Skeletal muscle satellite cell (primary cell): Measurements from ENCODE around the gene APOC3.
A peak's percentile ranks its signal among the peaks of the same experiment; 100 is the strongest.

Experiments used
- H3K27me3 ChIP-seq: 2 replicates; pipeline ENCODE4 v1.7.0; 2013; ENCODE audit warnings: low read length; ENCODE audit not compliant: control insufficient read depth, insufficient read depth
- H3K36me3 ChIP-seq: 2 replicates; pipeline ENCODE4 v1.7.0; 2013; ENCODE audit warnings: mild to moderate bottlenecking, control low read depth, low read length; ENCODE audit not compliant: insufficient read depth
- H3K4me1 ChIP-seq: 2 replicates; pipeline ENCODE4 v1.7.0; 2013; ENCODE audit warnings: low read length; ENCODE audit not compliant: control insufficient read depth, insufficient read depth
- H3K4me2 ChIP-seq: 2 replicates; pipeline ENCODE4 v1.7.0; 2013; ENCODE audit warnings: mild to moderate bottlenecking, low read length
- H3K4me3 ChIP-seq: 2 replicates; pipeline ENCODE4 v1.7.0; 2013; ENCODE audit warnings: low read length
- H3K9ac ChIP-seq: 2 replicates; pipeline ENCODE4 v1.7.0; 2013; ENCODE audit warnings: mild to moderate bottlenecking, low read depth, low read length, moderate library complexity
- H3K9me3 ChIP-seq: replicated peaks from 2 replicates; pipeline ENCODE4 v1.7.0; 2013; ENCODE audit warnings: mild to moderate bottlenecking, control low read depth, low read length

Gene APOC3

GRCh38 chr11:116857316-116857715 lies 27.6 kb downstream of the APOC3 start:
- H3K4me1 ChIP-seq: peaks cover 37% of the 10 kb centered on the region
- peaks cover 32% of the 10 kb centered on the region for H3K36me3 ChIP-seq
- H3K9ac ChIP-seq: no peak overlapping the region
- no peaks in the 10 kb centered on the region for H3K9me3 ChIP-seq
- no peak overlapping the region for H3K4me3 ChIP-seq
- H3K27me3 ChIP-seq: no peaks in the 10 kb centered on the region
- H3K4me2 ChIP-seq: no peak overlapping the region

- Histone ChIP-seq H3K4me3 (no peak overlapping the region), H3K4me1 (peaks cover 34% of the 10 kb centered on the region), H3K27me3 (no peaks in the 10 kb centered on the region), H3K9me3 (no peaks in the 10 kb centered on the region), H3K9ac (no peak overlapping the region), H3K4me2 (no peak overlapping the region), H3K36me3 (peaks cover 36% of the 10 kb centered on the region)
Measured at GRCh38 chr11:116857936-116858335, 28.2 kb downstream of the APOC3 start.

- H3K4me1 ChIP-seq: peaks cover 26% of the 10 kb centered on the region
- H3K4me3 ChIP-seq: no peak overlapping the region
- H3K36me3 ChIP-seq: peaks cover 44% of the 10 kb centered on the region
- H3K4me2 ChIP-seq: no peak overlapping the region
- H3K27me3 ChIP-seq: no peaks in the 10 kb centered on the region
- H3K9me3 ChIP-seq: no peaks in the 10 kb centered on the region
- H3K9ac ChIP-seq: no peak overlapping the region
Measured at GRCh38 chr11:116859175-116859574, 29.5 kb downstream of the APOC3 start.

GRCh38 chr11:116860303-116860702 lies 30.6 kb downstream of the APOC3 start:
- no peaks in the 10 kb centered on the region for H3K27me3 ChIP-seq
- H3K9ac ChIP-seq: no peak overlapping the region
- no peaks in the 10 kb centered on the region for H3K9me3 ChIP-seq
- peaks cover 45% of the 10 kb centered on the region for H3K36me3 ChIP-seq
- peaks cover 33% of the 10 kb centered on the region for H3K4me1 ChIP-seq
- no peak overlapping the region for H3K4me3 ChIP-seq
- H3K4me2 ChIP-seq: no peak overlapping the region

GRCh38 chr11:116861539-116861938 lies 31.8 kb downstream of the APOC3 start:
- Histone ChIP-seq H3K27me3 (no peaks in the 10 kb centered on the region), H3K4me2 (no peak overlapping the region), H3K4me3 (no peak overlapping the region), H3K9me3 (no peaks in the 10 kb centered on the region), H3K36me3 (peaks cover 45% of the 10 kb centered on the region), H3K4me1 (peaks cover 43% of the 10 kb centered on the region), H3K9ac (peak overlapping the region; percentile 35)

- no peak overlapping the region for H3K4me2 ChIP-seq
- H3K36me3 ChIP-seq: peaks cover 50% of the 10 kb centered on the region
- H3K4me3 ChIP-seq: no peak overlapping the region
- H3K27me3 ChIP-seq: no peaks in the 10 kb centered on the region
- peaks cover 43% of the 10 kb centered on the region for H3K4me1 ChIP-seq
- no peaks in the 10 kb centered on the region for H3K9me3 ChIP-seq
- H3K9ac ChIP-seq: no peak overlapping the region
Measured at GRCh38 chr11:116862185-116862584, 32.5 kb downstream of the APOC3 start.

- Histone ChIP-seq H3K36me3 (peaks cover 55% of the 10 kb centered on the region), H3K9me3 (no peaks in the 10 kb centered on the region), H3K27me3 (no peaks in the 10 kb centered on the region), H3K4me3 (no peak overlapping the region), H3K4me2 (no peak overlapping the region), H3K4me1 (peaks cover 43% of the 10 kb centered on the region), H3K9ac (peak overlapping the region; percentile 28)
Measured at GRCh38 chr11:116862951-116863350, 33.2 kb downstream of the APOC3 start.

- Histone ChIP-seq H3K9ac (no peak overlapping the region), H3K4me3 (no peak overlapping the region), H3K4me2 (no peak overlapping the region), H3K9me3 (no peaks in the 10 kb centered on the region), H3K4me1 (peaks cover 43% of the 10 kb centered on the region), H3K27me3 (no peaks in the 10 kb centered on the region), H3K36me3 (peaks cover 43% of the 10 kb centered on the region)
Measured at GRCh38 chr11:116864531-116864930, 34.8 kb downstream of the APOC3 start.

GRCh38 chr11:116865696-116866095 lies 36.0 kb downstream of the APOC3 start:
- Histone ChIP-seq H3K4me3 (no peak overlapping the region), H3K9me3 (no peaks in the 10 kb centered on the region), H3K4me1 (peaks cover 48% of the 10 kb centered on the region), H3K36me3 (peaks cover 45% of the 10 kb centered on the region), H3K4me2 (peak overlapping the region; percentile 12), H3K27me3 (no peaks in the 10 kb centered on the region), H3K9ac (peak overlapping the region; percentile 68)

- Histone ChIP-seq H3K9me3 (no peaks in the 10 kb centered on the region), H3K4me2 (no peak overlapping the region), H3K4me1 (peaks cover 47% of the 10 kb centered on the region), H3K9ac (no peak overlapping the region), H3K36me3 (peaks cover 40% of the 10 kb centered on the region), H3K27me3 (no peaks in the 10 kb centered on the region), H3K4me3 (no peak overlapping the region)
Measured at GRCh38 chr11:116866804-116867455, 37.2 kb downstream of the APOC3 start.

- H3K9me3 ChIP-seq: no peaks in the 10 kb centered on the region
- H3K9ac ChIP-seq: no peak overlapping the region
- H3K36me3 ChIP-seq: peaks cover 34% of the 10 kb centered on the region
- no peaks in the 10 kb centered on the region for H3K27me3 ChIP-seq
- no peak overlapping the region for H3K4me2 ChIP-seq
- no peak overlapping the region for H3K4me3 ChIP-seq
- peaks cover 47% of the 10 kb centered on the region for H3K4me1 ChIP-seq
Measured at GRCh38 chr11:116867619-116868018, 37.9 kb downstream of the APOC3 start.

GRCh38 chr11:116868066-116868465 lies 38.4 kb downstream of the APOC3 start:
- no peak overlapping the region for H3K4me3 ChIP-seq
- peaks cover 36% of the 10 kb centered on the region for H3K36me3 ChIP-seq
- H3K9ac ChIP-seq: no peak overlapping the region
- no peaks in the 10 kb centered on the region for H3K9me3 ChIP-seq
- H3K4me1 ChIP-seq: peaks cover 51% of the 10 kb centered on the region
- H3K4me2 ChIP-seq: no peak overlapping the region
- no peaks in the 10 kb centered on the region for H3K27me3 ChIP-seq
